Measurements from ENCODE around the gene CLDN19. TPM values are rescaled to one million over a fixed set of nuclear protein-coding genes. Genes with fewer than 3 reads are reported as not detected.
"Not testable (repeated sequence)": the region's sequence is repeated elsewhere in the genome, so short reads cannot be mapped to it uniquely, and the experiment has no call there.

CLDN19 gene
- total RNA-seq, 4 donors from 2014 or later: 0.28 TPM; not detected in 3

- intact Hi-C loops (cut with DNase I; ENCODE audit: low total_unique reads): no loop called here
- H3K4me1 ChIP-seq: no peaks in the 10 kb centered on the region
- DNase-seq: no peak
- no peaks in the 10 kb centered on the region for H3K9me3 ChIP-seq
- no peaks in the 10 kb centered on the region for H3K27me3 ChIP-seq
- no peak overlapping the region for H3K27ac ChIP-seq
- H3K4me3 ChIP-seq: no peak overlapping the region
- H3K36me3 ChIP-seq: no peaks in the 10 kb centered on the region
- TF ChIP-seq CTCF (IDR thresholded peaks at IDR 0.05) (no peak), POLR2A (IDR thresholded peaks at IDR 0.05) (no peak)
Observed at GRCh38 chr1:42723511-42723910, 16.5 kb downstream of the CLDN19 start.

DNA sequence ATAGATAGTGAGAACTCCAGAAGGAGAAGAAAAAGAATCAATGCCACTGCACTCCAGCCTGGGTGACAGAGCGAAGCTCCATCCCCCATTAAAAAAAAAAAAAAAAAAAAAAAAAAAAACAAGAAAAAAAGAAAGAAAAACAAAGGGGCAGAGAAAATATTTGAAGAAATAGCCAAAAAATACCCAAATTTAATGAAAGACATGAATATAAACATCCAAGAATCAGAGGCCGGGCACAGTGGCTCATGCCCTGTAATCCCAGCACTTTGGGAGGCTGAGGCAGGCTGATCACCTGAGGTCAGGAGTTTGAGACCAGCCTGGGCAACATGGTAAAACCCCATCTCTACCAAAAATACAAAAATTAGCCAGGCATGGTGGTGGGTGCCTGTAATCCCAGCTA lies 17.6 kb downstream of the CLDN19 start:
- H3K4me3 ChIP-seq; DNase-seq; H3K27me3 ChIP-seq; intact Hi-C loops (cut with DNase I; ENCODE audit: low total_unique reads); H3K9me3 ChIP-seq; H3K27ac ChIP-seq; H3K36me3 ChIP-seq; H3K4me1 ChIP-seq: not testable (repeated sequence)

- Histone ChIP-seq H3K27ac (no peak overlapping the region), H3K9me3 (no peaks in the 10 kb centered on the region), H3K4me3 (no peak overlapping the region), H3K36me3 (no peaks in the 10 kb centered on the region), H3K27me3 (no peaks in the 10 kb centered on the region), H3K4me1 (no peaks in the 10 kb centered on the region)
- no peak for DNase-seq
- intact Hi-C loops (cut with DNase I; ENCODE audit: low total_unique reads): no loop called here
- TF ChIP-seq CTCF (IDR thresholded peaks at IDR 0.05): no peak
- TF ChIP-seq POLR2A (IDR thresholded peaks at IDR 0.05): no peak
Observed at GRCh38 chr1:42721926-42722325, 18.1 kb downstream of the CLDN19 start.

- Histone ChIP-seq H3K4me3 (no peak overlapping the region), H3K4me1 (no peaks in the 10 kb centered on the region), H3K36me3 (no peaks in the 10 kb centered on the region), H3K27ac (no peak overlapping the region), H3K27me3 (no peaks in the 10 kb centered on the region), H3K9me3 (no peaks in the 10 kb centered on the region)
- TF ChIP-seq POLR2A (IDR thresholded peaks at IDR 0.05): no peak
- TF ChIP-seq CTCF (IDR thresholded peaks at IDR 0.05): no peak
- intact Hi-C loops (cut with DNase I; ENCODE audit: low total_unique reads): no loop called here
- DNase-seq: no peak
Observed at GRCh38 chr1:42720868-42721267, 19.2 kb downstream of the CLDN19 start.

GRCh38 chr1:42714441-42714840 lies 25.6 kb downstream of the CLDN19 start:
- H3K36me3 ChIP-seq; H3K27ac ChIP-seq; H3K4me3 ChIP-seq; H3K27me3 ChIP-seq; H3K4me1 ChIP-seq; H3K9me3 ChIP-seq; DNase-seq; intact Hi-C loops (cut with DNase I; ENCODE audit: low total_unique reads): not testable (repeated sequence)

DNA sequence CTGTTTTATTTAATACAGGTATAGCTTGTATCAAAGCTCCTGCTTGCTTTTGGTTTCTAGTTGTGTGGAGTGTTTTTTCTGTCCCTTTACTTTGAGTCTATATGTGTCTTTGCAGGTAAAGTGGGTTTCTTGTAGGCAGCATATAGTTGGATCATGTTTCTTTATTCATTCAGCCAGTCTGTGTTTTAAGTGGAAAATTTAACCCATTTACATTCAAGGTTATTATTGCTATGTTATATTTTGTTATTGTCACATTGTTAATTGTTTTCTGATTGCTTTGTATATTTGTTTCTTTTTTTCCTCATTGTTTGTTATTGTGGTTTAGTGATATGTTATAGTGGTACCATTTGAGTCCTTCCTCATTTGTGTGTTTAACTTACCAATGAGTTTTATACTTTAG lies 26.7 kb downstream of the CLDN19 start:
- Histone ChIP-seq H3K36me3 (no peaks in the 10 kb centered on the region), H3K27ac (no peak overlapping the region), H3K4me3 (no peak overlapping the region), H3K27me3 (no peaks in the 10 kb centered on the region), H3K4me1 (no peaks in the 10 kb centered on the region), H3K9me3 (peaks cover 0 to 6% of the 10 kb centered on the region in 2 donors)
- no peak for DNase-seq
- TF ChIP-seq CTCF (IDR thresholded peaks at IDR 0.05) (no peak), POLR2A (IDR thresholded peaks at IDR 0.05) (no peak)
- intact Hi-C loops (cut with DNase I; ENCODE audit: low total_unique reads): no loop called here

- H3K36me3 ChIP-seq; H3K9me3 ChIP-seq; H3K4me3 ChIP-seq; DNase-seq; H3K27me3 ChIP-seq; intact Hi-C loops (cut with DNase I; ENCODE audit: low total_unique reads); H3K27ac ChIP-seq; H3K4me1 ChIP-seq: not testable (repeated sequence)
Observed at GRCh38 chr1:42712808-42713207, 27.2 kb downstream of the CLDN19 start.
